Astrocyte of the cerebellum (primary cell): ENCODE results near the gene LTV1.
"Not testable (repeated sequence)": the region's sequence is repeated elsewhere in the genome, so short reads cannot be mapped to it uniquely, and the experiment has no call there.

ENCODE experiments used
- DNase-seq: peaks from one replicate; pipeline ENCODE4 v3.0.0-alpha.2; 2011; ENCODE audit warnings: low read depth
- H3K4me3 ChIP-seq: 2 replicates; pipeline ENCODE4 v1.5.1; 2011; ENCODE audit warnings: mild to moderate bottlenecking, low read depth, low read length, moderate library complexity
- CTCF ChIP-seq: IDR thresholded peaks from 2 replicates; pipeline ENCODE4 v1.5.1; 2012; ENCODE audit warnings: low read length, low read depth, moderate library complexity, mild to moderate bottlenecking; ENCODE audit errors: missing control alignments
- in situ Hi-C: cut with HindIII; loops from 2 replicates; pipeline ENCODE4 v1.10.0; 2017; ENCODE audit warnings: low sequenced_read_pairs

LTV1 gene

GRCh38 chr6:143872201-143872600, 29.1 kb downstream of the LTV1 start:
- in situ Hi-C loops: no loop called here
- no peak overlapping the region for H3K4me3 ChIP-seq
- no peak for TF ChIP-seq CTCF
- DNase-seq: no peak

- H3K4me3 ChIP-seq, in situ Hi-C loops, DNase-seq: not testable (repeated sequence)
These were observed 30.5 kb downstream of the LTV1 start for GRCh38 chr6:143873600-143873999.

GRCh38 chr6:143874503-143874902, 31.4 kb downstream of the LTV1 start:
- DNase-seq, H3K4me3 ChIP-seq, in situ Hi-C loops: not testable (repeated sequence)

- in situ Hi-C loops: no loop called here
- no peak for TF ChIP-seq CTCF
- DNase-seq: no peak
- H3K4me3 ChIP-seq: no peak overlapping the region
These were observed 34.6 kb downstream of the LTV1 start for GRCh38 chr6:143877584-143878271.

GRCh38 chr6:143878272-143878760, 35.2 kb downstream of the LTV1 start:
- H3K4me3 ChIP-seq: no peak overlapping the region
- in situ Hi-C loops: no loop called here
- DNase-seq: no peak
- no peak for TF ChIP-seq CTCF

- no peak overlapping the region for H3K4me3 ChIP-seq
- TF ChIP-seq CTCF: no peak
- DNase-seq: no peak
- in situ Hi-C loops: no loop called here
These were observed 37.3 kb downstream of the LTV1 start for GRCh38 chr6:143880412-143880811.

- DNase-seq: no peak
- TF ChIP-seq CTCF: no peak
- in situ Hi-C loops: no loop called here
- no peak overlapping the region for H3K4me3 ChIP-seq
These were observed 39.3 kb downstream of the LTV1 start for GRCh38 chr6:143882401-143882930.
